OCI-LY7 (cell line): ENCODE data around the gene ZBTB42. TPM values are rescaled to one million over a fixed set of nuclear protein-coding genes. Genes with fewer than 3 reads are reported as not detected.

Experiments
- BruUV-seq: library from RNA; stranded (reverse); fragments of 400-500 nt; replicated peaks from 2 replicates; lab custom pipeline; 2021; lab: Mats Ljungman, UMichigan
- CTCF ChIA-PET: fragments of 300-600 bp; sonication (Branson Sonifier 250); formaldehyde crosslinking; loops from one replicate; lab custom pipeline; 2022; ENCODE audit warnings: antibody characterized with exemption; ENCODE audit not compliant: unreplicated experiment; lab: Charles Lee
- POLR2A ChIA-PET: fragments of 300-600 bp; sonication (Branson Sonifier 250); formaldehyde crosslinking; loops from one replicate; lab custom pipeline; 2022; ENCODE audit warnings: antibody characterized with exemption; lab: Charles Lee
- DNase-seq: peaks from one replicate; pipeline ENCODE4 v3.0.0-alpha.2; 2015; ENCODE audit warnings: low spot score
- H2AFZ ChIP-seq: fragments of 200-600 bp; sonication (generic), shearing (Covaris generic); 2 replicates; pipeline ENCODE4 v1.6.1; 2014; ENCODE audit warnings: mild to moderate bottlenecking, antibody characterized with exemption, low read length, moderate library complexity
- H3K27ac ChIP-seq: fragments of 200-600 bp; sonication (generic); 2 replicates; pipeline ENCODE4 v1.5.1; 2014; ENCODE audit warnings: mixed run types, low read depth, mild to moderate bottlenecking, moderate library complexity, low read length, inconsistent platforms; ENCODE audit not compliant: poor library complexity, severe bottlenecking
- H3K36me3 ChIP-seq: fragments of 200-600 bp; sonication (generic); 2 replicates; pipeline ENCODE4 v1.6.1; 2014; ENCODE audit warnings: mild to moderate bottlenecking, antibody characterized with exemption, low read length, moderate library complexity, mixed read lengths; ENCODE audit not compliant: insufficient read depth
- H3K4me1 ChIP-seq: fragments of 200-600 bp; sonication (generic); 2 replicates; pipeline ENCODE4 v1.5.1; 2014; ENCODE audit warnings: mild to moderate bottlenecking, low read length; ENCODE audit not compliant: insufficient read depth, poor library complexity, severe bottlenecking
- H3K4me2 ChIP-seq: fragments of 200-600 bp; sonication (generic); 2 replicates; pipeline ENCODE4 v1.6.1; 2014; ENCODE audit warnings: mild to moderate bottlenecking, low read length
- H3K4me3 ChIP-seq: fragments of 200-600 bp; sonication (generic); 2 replicates; pipeline ENCODE4 v1.5.1; 2014; ENCODE audit warnings: mild to moderate bottlenecking, low read depth, low read length; ENCODE audit not compliant: poor library complexity, severe bottlenecking
- H3K79me2 ChIP-seq: fragments of 200-600 bp; sonication (generic); 2 replicates; pipeline ENCODE4 v1.6.1; 2016; ENCODE audit warnings: low read depth, mild to moderate bottlenecking, low read length, moderate library complexity, mixed read lengths; ENCODE audit not compliant: insufficient read depth
- H3K9me2 ChIP-seq: fragments of 200-600 bp; sonication (generic); 2 replicates; pipeline ENCODE4 v1.6.1; 2016; ENCODE audit warnings: mild to moderate bottlenecking, low read length, mixed read lengths; ENCODE audit not compliant: insufficient read depth
- H3K9me3 ChIP-seq: fragments of 200-600 bp; sonication (generic); 2 replicates; pipeline ENCODE4 v1.6.1; 2014; ENCODE audit warnings: mild to moderate bottlenecking, mixed run types, low read length, mixed read lengths
- H4K20me1 ChIP-seq: fragments of 200-600 bp; sonication (generic); 2 replicates; pipeline ENCODE4 v1.6.1; 2014; ENCODE audit warnings: mild to moderate bottlenecking, antibody characterized with exemption, low read length, moderate library complexity, mixed read lengths; ENCODE audit not compliant: insufficient read depth
- EZH2phosphoT487 ChIP-seq: fragments of 200-600 bp; sonication (generic); IDR thresholded peaks from 2 replicates; pipeline ENCODE4 v1.6.1; 2018; ENCODE audit warnings: low read depth, borderline replicate concordance, mild to moderate bottlenecking, mixed run types, antibody characterized with exemption, low read length, moderate library complexity, mixed read lengths
- intact Hi-C: fragments of 100-400 bp; cut with micrococcal nuclease; formaldehyde crosslinking; loops from one replicate; pipeline ENCODE4 v1.10.0; 2022; ENCODE audit not compliant: unreplicated experiment
- total RNA-seq, 2 experiments: library from RNA; depleted of rRNA in 1 of 2; stranded (reverse); fragments of >200 nt in 1 of 2; shearing (Covaris generic) in 1 of 2; gene quantifications; 2 replicates each; pipeline ENCODE4 v1.2.3, GENCODE V29; 2014 to 2022
- TF ChIP-seq, protein P1 (sequence below): fragments of 200-600 bp; sonication (generic); conservative IDR thresholded peaks from 2 replicates; pipeline ENCODE4 v1.5.1; 2014; ENCODE audit warnings: mild to moderate bottlenecking, antibody characterized with exemption, low read length, moderate library complexity, mixed read lengths

The ZBTB42 gene
- total RNA-seq, 2 experiments from 2014 or later: 0.98 to 1.9 TPM

- CTCF ChIA-PET: no interaction called here
Measured at GRCh38 chr14:104767634-104767918, 33.3 kb upstream of the ZBTB42 start.

DNA sequence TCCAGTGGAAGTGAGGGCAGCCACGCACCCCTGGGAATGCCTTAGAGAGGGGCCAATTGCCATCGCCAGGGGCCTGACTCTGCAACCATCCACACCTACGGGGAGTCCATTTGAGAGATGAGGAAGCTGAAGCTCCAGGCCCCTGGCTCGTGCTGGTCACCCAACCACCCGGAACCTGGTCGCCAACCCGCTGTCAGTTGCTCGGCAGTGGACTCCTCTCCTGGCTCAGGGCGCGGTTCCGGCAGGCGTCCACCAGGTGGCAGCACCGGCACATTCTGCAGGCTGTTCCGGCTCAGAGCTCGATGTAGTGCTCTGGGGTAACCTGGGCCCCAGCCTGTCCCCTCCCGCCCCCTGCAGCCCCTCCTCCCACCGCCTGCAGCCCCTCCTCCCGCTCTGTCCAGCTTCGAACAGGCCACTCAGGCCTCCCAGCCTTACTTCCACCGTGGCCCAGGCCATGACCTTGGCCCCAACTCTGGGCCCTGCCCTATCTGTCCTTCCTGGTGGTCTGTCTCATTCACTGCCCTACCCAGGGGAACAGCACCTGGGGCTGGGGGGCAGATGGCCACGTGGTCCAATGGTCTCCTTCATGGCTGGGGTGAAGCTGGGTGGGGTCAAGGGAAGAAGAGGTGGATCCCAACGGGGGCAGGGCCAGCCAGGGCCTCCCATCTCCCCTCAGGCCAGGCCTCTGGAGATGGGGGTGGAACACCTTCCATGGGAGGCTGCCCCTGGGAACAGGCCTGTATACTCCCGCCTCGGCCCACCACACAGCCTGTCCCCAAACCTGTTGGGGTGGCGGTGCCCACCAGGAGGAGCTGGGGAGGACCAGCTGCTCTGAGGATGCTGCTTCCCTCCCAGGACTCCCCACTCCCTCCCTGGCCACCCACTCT, 32.2 kb upstream of the ZBTB42 start:
- Histone ChIP-seq H3K27ac (no peak overlapping the region), H2AFZ (no peak overlapping the region), H3K4me2 (no peak overlapping the region)

More at GRCh38 chr14:104767634-104767918, 33.3 kb upstream of the ZBTB42 start:
- H2AFZ ChIP-seq: no peak overlapping the region
- H3K79me2 ChIP-seq: no peaks in the 10 kb centered on the region
- POLR2A ChIA-PET: interaction anchor here (0.8 kb wide), 1 partner anchor 15 kb away, joined by 4 read pairs; the partner anchor contains the start of gene SIVA1
- H3K27ac ChIP-seq: no peak overlapping the region
- no peak overlapping the region for H3K4me3 ChIP-seq
- no peaks in the 10 kb centered on the region for H4K20me1 ChIP-seq
- TF ChIP-seq EZH2phosphoT487: no peak
- TF ChIP-seq, protein P1, sequence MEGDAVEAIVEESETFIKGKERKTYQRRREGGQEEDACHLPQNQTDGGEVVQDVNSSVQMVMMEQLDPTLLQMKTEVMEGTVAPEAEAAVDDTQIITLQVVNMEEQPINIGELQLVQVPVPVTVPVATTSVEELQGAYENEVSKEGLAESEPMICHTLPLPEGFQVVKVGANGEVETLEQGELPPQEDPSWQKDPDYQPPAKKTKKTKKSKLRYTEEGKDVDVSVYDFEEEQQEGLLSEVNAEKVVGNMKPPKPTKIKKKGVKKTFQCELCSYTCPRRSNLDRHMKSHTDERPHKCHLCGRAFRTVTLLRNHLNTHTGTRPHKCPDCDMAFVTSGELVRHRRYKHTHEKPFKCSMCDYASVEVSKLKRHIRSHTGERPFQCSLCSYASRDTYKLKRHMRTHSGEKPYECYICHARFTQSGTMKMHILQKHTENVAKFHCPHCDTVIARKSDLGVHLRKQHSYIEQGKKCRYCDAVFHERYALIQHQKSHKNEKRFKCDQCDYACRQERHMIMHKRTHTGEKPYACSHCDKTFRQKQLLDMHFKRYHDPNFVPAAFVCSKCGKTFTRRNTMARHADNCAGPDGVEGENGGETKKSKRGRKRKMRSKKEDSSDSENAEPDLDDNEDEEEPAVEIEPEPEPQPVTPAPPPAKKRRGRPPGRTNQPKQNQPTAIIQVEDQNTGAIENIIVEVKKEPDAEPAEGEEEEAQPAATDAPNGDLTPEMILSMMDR: no peak
- H3K9me2 ChIP-seq: no peaks in the 10 kb centered on the region
- no peak for DNase-seq
- BruUV-seq: no TSS peak
- intact Hi-C loops: no loop called here
- no peak overlapping the region for H3K4me2 ChIP-seq
- H3K9me3 ChIP-seq: no peaks in the 10 kb centered on the region
- peaks cover 50% of the 10 kb centered on the region for H3K36me3 ChIP-seq
- peaks cover 4% of the 10 kb centered on the region for H3K4me1 ChIP-seq

More for the DNA sequence above, 32.2 kb upstream of the ZBTB42 start:
- no peaks in the 10 kb centered on the region for H3K9me3 ChIP-seq
- no peak for TF ChIP-seq EZH2phosphoT487
- TF ChIP-seq, protein P1: peak; percentile 78
- intact Hi-C loops: loop anchor here (1.0 to 2.0 kb wide), 3 partner anchors 58 to 128 kb away; no protein-coding TSS in a partner anchor
- POLR2A ChIA-PET: interaction anchor here (1.5 kb wide), 1 partner anchor 16 kb away, joined by 3 read pairs; the partner anchor contains the start of gene SIVA1
- DNase-seq: peak; percentile 81
- H3K9me2 ChIP-seq: no peaks in the 10 kb centered on the region
- no peaks in the 10 kb centered on the region for H4K20me1 ChIP-seq
- no TSS peak for BruUV-seq
- CTCF ChIA-PET: interaction anchor here (0.6 to 0.8 kb wide), 4 partner anchors 16 to 621 kb away, joined by 3 to 7 read pairs (median 5); partner anchors contain the start of gene SIVA1
- no peak overlapping the region for H3K4me3 ChIP-seq
- H3K36me3 ChIP-seq: peaks cover 56% of the 10 kb centered on the region
- H3K79me2 ChIP-seq: no peaks in the 10 kb centered on the region
- peaks cover 4% of the 10 kb centered on the region for H3K4me1 ChIP-seq
